ENCODE results near the gene CEACAM19. TPM values are rescaled to one million over a fixed set of nuclear protein-coding genes. Genes with fewer than 3 reads are reported as not detected.
"Not testable (repeated sequence)": the region's sequence is repeated elsewhere in the genome, so short reads cannot be mapped to it uniquely, and the experiment has no call there.

Gene CEACAM19
- total and polyA plus RNA-seq, 8 donors: 0.58 to 17.0 (median 2.8) TPM

DNA sequence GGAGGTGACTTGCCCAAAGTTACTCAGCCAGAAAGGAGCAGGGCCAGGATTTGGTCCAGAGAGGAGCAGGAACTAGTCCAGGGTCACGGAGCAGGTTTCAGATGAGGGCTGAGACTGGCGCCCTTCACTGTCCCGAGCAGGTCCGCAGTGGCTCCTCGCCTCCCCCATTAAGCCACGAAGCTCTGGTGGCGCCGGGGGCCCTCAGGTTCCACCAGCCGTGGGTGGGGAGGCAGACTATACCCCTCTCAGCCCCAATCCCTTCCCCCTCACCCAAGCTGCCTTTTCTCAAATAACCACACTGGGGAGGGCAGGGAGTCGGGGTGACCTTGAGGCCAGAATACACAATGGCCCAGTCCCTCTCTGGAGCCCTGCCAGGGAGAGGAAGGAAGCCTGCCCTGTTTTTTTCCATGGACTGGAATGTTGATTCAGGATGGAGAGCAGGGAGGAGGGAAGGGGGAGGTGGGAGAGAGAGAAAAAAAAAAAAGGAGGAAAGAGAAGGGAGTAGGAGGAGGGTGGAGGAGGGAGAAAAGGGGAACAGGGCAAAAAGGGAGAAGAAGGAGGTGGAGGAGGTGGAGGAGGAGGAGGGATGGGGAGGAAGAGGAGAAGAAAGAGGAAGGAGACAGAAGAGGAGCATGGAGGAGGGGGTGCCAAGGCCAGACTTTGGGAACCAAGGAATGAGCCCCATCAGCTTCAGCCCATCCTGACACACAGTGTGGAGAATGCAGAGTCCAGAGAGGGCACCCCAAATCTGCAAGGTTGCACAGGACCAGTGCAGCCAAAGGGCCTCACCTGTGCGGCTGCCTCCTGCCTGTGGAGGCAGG lies 47.4 kb downstream of the CEACAM19 start:
- 18 to 35% (median 19%) methylated on average over 8 to 11 of the region's 11 CpGs for WGBS, 5 donors
- Histone ChIP-seq H3K4me3 (peak overlapping the region in 2 of 4 donors; percentile 14 to 22), H3K27ac (peak overlapping the region; percentile 82 to 86 (median 84)), H3K9me3 (peaks cover 0 to 12% (median 8%) of the 10 kb centered on the region in 4 donors), H3K27me3 (no peaks in the 10 kb centered on the region), H3K4me1 (peaks cover 22 to 48% (median 29%) of the 10 kb centered on the region in 4 donors), H3K36me3 (no peaks in the 10 kb centered on the region)
- peak; percentile 90 to 93 for DNase-seq
- TF ChIP-seq POLR2AphosphoS5 (IDR thresholded peaks at IDR 0.05) (peak in 1 of 3 donors; percentile 64), POLR2A (IDR thresholded peaks at IDR 0.05) (no peak)
- intact Hi-C loops (cut with DNase I; ENCODE audit: low total_unique reads): loop anchor here (10.0 kb wide), 1 partner anchor 116 kb away; no protein-coding TSS in a partner anchor

DNA sequence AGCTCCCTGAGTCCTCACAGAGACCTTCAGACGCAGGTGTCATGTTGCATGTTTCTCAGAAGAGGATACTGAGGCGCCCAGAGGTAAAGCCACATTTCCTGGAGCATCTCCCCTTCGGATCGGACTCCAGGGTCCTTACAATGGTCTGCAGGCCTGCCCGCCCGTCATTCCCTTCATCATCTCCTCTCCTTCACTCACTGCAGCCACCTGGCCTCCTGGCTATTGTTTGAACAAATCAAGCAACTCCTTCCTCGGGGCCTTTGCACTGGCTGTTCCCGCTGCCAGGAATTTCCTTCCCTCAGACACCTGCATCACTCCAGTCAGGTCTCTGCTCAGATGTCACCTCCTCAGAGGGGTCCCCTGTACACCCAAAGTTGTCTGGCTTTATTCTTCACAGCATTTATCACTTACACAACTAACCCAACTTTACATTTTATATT lies 48.0 kb downstream of the CEACAM19 start:
- TF ChIP-seq, protein P1, sequence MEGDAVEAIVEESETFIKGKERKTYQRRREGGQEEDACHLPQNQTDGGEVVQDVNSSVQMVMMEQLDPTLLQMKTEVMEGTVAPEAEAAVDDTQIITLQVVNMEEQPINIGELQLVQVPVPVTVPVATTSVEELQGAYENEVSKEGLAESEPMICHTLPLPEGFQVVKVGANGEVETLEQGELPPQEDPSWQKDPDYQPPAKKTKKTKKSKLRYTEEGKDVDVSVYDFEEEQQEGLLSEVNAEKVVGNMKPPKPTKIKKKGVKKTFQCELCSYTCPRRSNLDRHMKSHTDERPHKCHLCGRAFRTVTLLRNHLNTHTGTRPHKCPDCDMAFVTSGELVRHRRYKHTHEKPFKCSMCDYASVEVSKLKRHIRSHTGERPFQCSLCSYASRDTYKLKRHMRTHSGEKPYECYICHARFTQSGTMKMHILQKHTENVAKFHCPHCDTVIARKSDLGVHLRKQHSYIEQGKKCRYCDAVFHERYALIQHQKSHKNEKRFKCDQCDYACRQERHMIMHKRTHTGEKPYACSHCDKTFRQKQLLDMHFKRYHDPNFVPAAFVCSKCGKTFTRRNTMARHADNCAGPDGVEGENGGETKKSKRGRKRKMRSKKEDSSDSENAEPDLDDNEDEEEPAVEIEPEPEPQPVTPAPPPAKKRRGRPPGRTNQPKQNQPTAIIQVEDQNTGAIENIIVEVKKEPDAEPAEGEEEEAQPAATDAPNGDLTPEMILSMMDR (IDR thresholded peaks at IDR 0.05): no peak
- no peak for TF ChIP-seq POLR2A (IDR thresholded peaks at IDR 0.05)
- TF ChIP-seq EP300 (IDR thresholded peaks at IDR 0.05): no peak
- no peak for TF ChIP-seq POLR2AphosphoS5 (IDR thresholded peaks at IDR 0.05)
- peaks cover 0 to 12% (median 8%) of the 10 kb centered on the region in 4 donors for H3K9me3 ChIP-seq
- WGBS, 5 donors: 35 to 67% (median 61%) methylated on average over 8 of the region's 8 CpGs
- no peaks in the 10 kb centered on the region for H3K27me3 ChIP-seq
- H3K36me3 ChIP-seq: no peaks in the 10 kb centered on the region
- peaks cover 26 to 54% (median 35%) of the 10 kb centered on the region in 4 donors for H3K4me1 ChIP-seq
- H3K27ac ChIP-seq: peak overlapping the region; percentile 26 to 86 (median 83)
- intact Hi-C loops (cut with DNase I; ENCODE audit: low total_unique reads): loop anchor here (10.0 kb wide), 1 partner anchor 116 kb away; no protein-coding TSS in a partner anchor
- DNase-seq: no peak
- H3K4me3 ChIP-seq: no peak overlapping the region

DNA sequence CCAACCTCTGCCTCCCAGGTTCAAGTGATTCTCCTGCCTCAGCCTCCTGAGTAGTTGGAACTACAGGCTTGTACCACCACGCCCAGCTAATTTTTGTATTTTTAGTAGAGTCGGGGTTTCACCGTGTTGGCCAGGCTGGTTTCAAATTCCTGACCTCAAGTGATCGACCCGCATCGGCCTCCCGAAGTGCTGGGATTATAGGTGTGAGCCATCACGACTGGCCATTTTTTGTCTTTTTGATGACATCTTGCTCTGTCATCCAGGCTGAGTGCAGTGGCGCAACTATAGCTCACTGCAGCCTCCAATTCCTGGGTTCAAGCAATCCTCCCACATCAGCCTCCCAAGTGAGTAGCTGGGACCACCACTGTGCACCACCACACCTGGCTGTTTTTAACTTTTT lies 49.1 kb downstream of the CEACAM19 start:
- not testable (repeated sequence) for H3K36me3 ChIP-seq, H3K27me3 ChIP-seq, H3K9me3 ChIP-seq, H3K4me3 ChIP-seq, H3K27ac ChIP-seq, DNase-seq
- WGBS, 5 donors: 90 to 92% (median 90%) methylated on average over 9 of the region's 9 CpGs
- intact Hi-C loops (cut with DNase I; ENCODE audit: low total_unique reads): loop anchor here (5.0 kb wide), 1 partner anchor 52 kb away; no protein-coding TSS in a partner anchor
- H3K4me1 ChIP-seq: peaks cover 37 to 65% (median 45%) of the 10 kb centered on the region in 4 donors

DNA sequence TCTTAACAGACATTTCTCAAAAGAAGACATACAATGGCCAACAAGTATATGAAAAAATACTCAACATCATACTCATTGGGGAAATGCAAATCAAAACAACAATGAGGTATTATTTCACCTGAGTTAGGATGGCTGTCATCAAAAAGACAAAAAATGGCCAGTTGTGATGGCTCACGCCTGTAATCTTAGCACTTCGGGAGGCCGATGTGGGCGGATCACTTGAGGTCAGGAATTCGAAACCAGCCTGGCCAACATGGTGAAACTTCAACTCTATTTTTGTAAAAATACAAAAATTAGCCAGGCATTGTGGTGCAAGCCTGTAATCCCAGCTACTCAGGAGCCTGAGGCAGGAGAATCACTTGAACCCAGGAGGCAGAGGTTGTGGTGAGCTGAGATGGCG lies 49.7 kb downstream of the CEACAM19 start:
- intact Hi-C loops (cut with DNase I; ENCODE audit: low total_unique reads): loop anchor here (5.0 kb wide), 1 partner anchor 51 kb away; no protein-coding TSS in a partner anchor
- peaks cover 43 to 71% (median 50%) of the 10 kb centered on the region in 4 donors for H3K4me1 ChIP-seq
- DNase-seq: no peak
- H3K27me3 ChIP-seq: no peaks in the 10 kb centered on the region
- no peaks in the 10 kb centered on the region for H3K9me3 ChIP-seq
- TF ChIP-seq POLR2A (IDR thresholded peaks at IDR 0.05): no peak
- no peak for TF ChIP-seq POLR2AphosphoS5 (IDR thresholded peaks at IDR 0.05)
- no peak for TF ChIP-seq EP300 (IDR thresholded peaks at IDR 0.05)
- TF ChIP-seq, protein P1 (IDR thresholded peaks at IDR 0.05): no peak
- WGBS, 5 donors: 82 to 90% (median 88%) methylated on average over 6 of the region's 6 CpGs
- no peaks in the 10 kb centered on the region for H3K36me3 ChIP-seq
- no peak overlapping the region for H3K27ac ChIP-seq
- H3K4me3 ChIP-seq: no peak overlapping the region

DNA sequence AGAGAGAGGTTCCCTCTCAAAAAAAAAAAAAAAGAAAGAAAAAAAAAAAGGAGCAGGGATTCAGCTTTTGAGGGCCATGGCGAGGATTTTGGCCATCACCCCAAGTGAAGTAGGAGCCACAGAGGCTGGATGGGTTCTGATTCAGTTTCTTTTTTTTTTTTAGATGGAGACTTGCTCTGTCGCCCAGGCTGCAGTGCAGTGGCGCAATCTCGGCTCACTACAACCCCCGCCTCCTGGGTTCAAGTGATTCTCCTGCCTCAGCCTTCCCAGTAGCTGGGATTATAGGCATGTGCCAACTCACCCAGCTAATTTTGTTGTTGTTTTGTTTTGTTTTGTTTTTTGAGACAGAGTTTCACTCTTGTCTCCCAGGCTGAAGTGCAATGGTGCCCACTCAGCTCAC lies 50.1 kb downstream of the CEACAM19 start:
- DNase-seq, H3K9me3 ChIP-seq, H3K4me3 ChIP-seq, H3K27ac ChIP-seq, H3K27me3 ChIP-seq, H3K36me3 ChIP-seq: not testable (repeated sequence)
- peaks cover 44 to 75% (median 52%) of the 10 kb centered on the region in 4 donors for H3K4me1 ChIP-seq
- WGBS, 5 donors: 86 to 92% (median 87%) methylated on average over 5 of the region's 5 CpGs
- intact Hi-C loops (cut with DNase I; ENCODE audit: low total_unique reads): loop anchor here (5.0 kb wide), 1 partner anchor 51 kb away; no protein-coding TSS in a partner anchor
